GM21717 (cell line): ENCODE measurements around the gene IGSF21.

ENCODE experiments used
- ATAC-seq: cut with Tn5 transposase; IDR thresholded peaks from one replicate; pipeline ENCODE4 v1.9.1; 2021; ENCODE audit warnings: mild to moderate bottlenecking, moderate library complexity; ENCODE audit not compliant: unreplicated experiment

Gene IGSF21

DNA sequence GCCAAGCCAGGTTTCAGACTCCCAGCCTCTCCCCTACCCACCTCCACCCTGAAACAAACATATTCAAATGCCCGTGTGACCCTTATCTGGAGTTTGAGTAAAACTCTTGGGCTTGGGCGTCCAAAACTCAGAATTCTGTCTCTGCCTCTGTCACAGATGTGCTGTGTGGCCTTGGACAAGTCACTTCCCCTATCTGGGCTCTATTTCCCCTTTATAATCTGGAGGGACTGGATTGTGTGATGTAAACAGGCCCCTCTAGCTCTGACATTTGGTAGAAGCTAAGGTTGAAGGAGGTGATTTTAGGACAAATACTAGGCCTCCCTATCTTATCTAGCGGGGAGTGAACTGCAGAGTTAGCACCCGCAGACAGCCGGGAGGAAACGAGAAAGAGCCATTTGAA lies 67.5 kb downstream of the IGSF21 start:
- no peak for ATAC-seq

DNA sequence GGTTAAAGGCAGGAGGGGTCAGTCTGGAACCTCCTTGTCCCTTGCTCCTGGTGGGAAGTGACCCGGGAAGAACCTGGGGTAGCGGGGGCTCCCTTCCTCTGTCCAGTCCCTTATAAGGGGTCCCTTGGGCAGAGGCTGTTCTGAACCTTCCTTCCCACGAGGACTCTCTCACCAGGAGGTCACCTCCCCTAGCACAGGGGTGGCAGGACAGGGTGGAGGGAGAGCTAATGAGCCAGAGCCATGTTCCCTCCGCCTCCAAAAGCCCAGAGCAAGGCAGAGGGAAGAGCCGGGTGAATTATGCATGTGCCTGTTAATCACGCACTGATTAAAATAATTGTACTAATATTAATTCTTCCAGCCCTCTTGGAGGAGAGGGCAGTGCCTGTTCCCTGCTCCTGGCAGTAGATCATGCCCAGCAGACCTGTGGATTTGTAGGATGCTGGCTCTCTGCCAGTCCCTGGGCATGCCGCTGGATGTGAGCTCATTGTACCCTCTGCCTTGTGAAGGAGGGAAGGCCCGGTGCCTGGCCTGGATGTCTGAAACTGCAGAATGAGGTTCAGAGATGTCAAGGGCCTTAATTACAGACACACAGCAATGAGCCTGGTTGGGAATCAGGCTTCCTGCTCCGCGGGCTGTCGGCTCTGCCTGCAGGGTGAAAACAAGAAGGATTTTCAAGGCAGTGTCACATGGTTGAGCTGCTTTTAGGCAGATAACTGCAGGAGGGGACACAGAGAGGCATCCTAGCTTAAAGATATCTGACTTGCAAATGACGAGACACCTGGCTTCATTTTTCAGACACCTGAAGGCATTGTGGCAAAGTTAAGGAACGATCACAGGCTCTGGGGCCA lies 68.2 kb downstream of the IGSF21 start:
- ATAC-seq = no peak

DNA sequence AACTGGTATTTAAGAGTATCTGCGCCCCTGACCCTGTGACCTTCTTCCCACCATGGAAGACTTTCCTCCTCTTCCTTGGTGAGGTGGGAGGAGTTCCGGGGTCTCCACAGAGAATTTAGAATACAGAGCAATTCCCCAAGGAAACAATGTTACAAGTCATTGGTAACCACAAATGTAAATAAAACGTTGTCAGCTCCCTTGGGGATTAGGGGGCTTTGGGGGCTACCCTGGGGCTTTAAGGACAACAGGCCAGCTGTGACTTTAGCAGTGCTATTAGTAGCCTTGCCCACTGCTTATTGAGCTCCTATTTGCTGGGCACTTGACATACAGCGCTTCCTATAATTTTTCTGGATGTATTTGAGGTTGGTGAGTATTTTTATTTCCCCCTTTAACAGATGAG lies 69.0 kb downstream of the IGSF21 start:
- no peak for ATAC-seq

DNA sequence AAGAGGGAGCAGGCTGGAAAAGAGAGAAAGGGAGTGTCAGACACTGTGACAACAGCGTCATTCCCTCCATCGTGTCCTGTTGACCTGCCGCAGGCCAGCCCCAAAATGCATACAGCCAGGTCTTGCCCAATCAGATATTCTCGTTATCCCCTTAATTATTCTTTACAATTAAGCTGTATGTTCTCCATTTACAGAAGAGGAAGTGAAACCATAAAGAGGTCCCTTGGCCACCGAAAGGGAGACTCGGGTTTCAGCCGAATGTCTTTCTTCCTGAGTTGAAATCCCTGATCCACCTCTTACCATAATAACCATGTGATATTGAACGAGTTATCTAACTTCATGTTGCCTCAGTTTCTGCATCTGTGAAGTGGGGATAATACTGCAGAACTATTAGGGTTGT lies 70.5 kb downstream of the IGSF21 start:
- ATAC-seq = no peak

DNA sequence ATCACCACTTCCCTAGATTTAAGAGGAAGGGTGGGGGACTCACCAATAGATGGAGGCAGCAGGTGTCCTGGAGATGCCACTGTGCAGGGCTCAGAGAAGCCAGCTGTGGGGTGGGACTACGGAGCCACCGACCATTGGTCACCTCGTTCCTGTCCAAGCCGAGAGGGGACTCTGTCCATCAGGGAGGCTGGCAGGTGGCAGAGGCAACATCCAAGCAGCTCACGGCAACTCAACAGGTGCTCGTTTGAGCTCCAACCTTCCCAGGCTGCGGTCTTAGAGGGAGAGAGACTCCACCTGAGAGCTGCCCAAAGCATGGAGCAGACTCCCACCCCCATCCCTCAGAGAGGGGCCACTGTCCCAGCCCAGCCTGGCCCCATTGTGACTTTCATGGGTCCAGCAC lies 71.4 kb downstream of the IGSF21 start:
- no peak for ATAC-seq

DNA sequence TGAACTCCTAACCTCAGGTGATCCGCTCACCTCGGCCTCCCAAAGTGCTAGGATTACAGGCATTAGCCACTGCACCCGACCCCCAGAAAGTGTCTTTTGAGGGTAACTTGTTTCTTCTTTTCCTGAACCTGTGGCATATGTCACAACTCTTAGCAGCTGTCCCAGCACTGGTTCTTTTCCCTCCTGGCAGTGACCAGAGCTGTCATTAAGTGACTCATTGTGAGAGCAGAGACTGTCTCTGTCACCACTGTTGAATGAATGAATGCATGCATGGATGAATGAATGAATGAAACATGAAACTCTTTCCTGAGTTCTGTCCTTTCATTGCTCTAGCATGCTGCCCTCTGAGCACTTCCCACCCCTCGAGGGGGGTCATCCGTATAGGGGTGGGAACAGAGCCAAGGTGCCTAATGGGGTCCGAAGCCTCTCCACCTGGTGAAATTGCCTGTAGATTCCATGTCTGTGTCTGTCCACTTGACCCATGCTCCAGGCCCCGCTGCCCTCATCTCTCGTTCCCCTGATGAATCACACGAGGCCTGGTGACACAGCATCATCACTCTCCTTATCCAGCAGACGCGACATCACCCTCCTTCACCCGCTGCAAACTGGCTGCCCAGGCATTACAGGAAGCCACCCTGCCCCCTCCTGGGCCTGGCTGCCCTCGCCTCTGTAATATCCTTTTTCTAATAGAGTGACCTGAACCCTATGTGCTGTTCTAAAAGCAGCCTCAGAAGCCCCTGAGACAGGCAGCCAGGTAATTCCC lies 75.0 kb downstream of the IGSF21 start:
- no peak for ATAC-seq

DNA sequence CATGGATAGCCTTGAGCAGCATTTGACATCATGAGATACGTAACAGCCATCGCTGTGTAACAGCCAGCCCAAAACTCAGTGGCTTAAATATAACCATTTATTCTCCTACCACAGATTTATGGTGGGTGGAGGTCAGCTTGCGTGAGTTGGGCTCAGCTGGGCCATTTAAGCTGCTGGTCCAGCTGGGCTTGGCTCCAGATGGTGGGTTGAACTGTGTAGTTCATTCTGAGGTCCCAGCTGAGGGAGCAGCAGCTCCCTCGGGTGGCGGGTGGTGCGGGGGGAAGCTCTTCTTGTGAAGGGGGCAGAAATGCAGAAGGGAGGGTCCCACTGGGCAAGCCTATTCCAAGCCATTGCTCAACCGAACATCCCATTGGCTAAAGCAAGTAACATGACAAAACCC lies 75.9 kb downstream of the IGSF21 start:
- no peak for ATAC-seq

DNA sequence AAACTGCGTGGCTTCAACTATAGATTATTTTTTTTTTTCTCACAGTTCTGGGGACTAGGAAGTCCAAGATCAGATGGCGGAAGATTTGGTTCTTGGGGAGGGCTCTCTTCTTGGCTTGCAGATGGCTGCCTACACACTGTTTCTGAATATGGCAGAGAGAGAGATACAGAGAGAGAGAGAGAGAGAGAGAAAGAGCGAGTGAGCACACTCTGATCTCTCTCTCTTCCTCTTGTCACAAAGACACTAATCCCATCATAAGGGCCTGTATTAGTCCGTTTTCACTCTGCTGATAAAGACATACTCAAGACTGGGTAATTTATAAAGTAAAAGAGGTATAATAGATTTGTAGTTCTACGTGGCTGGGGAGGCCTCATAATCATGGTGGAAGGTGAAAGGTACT lies 79.5 kb downstream of the IGSF21 start:
- no peak for ATAC-seq

DNA sequence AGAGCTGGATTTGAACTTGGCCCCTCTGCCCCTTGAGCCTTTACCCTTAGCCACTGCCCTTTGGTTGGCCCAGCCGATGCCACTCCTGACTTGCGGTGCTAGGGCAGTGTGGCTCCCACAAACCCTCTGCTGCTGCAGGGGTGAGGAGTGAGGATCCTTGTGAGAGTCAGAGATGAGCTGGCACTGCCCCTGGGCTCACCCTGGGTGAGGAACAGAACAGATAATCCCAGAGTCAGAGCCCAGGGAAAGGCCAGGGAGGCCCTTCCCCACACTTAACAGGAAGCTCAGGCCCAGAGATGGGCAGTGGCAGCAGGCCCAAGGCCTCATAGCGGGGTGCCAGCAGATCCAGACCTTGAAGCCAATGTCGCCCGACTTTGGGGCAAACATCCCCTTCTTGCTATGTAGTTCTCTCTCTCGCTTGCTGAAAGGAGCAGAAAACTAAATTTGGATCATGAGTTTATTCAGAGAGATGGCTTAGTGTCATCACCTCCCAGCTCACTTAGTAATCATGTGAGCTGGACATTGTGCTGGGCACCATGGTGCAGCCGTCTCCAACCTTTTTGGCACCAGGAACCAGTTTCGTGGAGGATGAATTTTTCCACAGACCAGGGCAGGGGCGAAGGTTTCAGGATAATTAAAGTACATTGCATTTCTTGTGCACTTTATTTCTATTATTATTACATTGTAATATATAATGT lies 81.4 kb downstream of the IGSF21 start:
- ATAC-seq = no peak

DNA sequence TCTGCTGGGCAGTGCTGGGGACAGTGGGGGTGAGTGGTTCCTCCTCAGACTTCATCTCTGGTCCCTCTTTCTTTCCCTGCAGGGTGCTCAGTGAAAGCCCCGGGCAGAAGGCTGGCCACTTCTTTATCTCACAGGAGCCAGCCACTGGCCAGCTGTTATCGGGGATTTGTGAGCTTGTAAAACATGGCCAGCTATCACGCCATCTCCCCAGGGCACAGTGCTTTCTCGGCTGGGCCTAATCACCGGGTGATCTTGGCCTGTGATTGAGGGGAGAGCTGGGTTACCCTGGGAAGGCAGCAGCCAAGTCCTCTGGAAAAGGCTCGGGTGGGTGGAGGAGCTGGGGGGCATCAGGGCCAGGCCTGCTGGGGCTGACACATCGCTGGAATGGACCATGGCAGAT lies 83.0 kb downstream of the IGSF21 start:
- no peak for ATAC-seq

DNA sequence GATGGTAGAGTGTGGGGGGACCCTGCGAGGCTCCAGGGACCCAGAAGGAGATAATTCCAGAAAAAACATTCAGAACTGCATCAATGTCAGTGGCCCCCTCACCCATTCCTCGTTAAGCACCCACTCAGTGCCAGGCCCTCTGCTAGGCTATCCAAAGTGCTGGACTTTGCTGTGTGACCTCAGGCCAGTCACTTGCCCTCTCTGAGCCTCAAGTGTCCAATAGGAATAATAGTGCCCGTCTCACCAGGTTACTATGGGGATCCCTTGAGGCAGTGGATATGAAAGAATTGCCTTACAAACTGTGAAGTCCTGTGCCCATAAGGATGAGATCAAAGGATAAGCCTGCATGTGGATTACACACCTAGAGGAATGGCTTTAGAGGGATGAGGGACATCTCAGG lies 83.4 kb downstream of the IGSF21 start:
- ATAC-seq = no peak

DNA sequence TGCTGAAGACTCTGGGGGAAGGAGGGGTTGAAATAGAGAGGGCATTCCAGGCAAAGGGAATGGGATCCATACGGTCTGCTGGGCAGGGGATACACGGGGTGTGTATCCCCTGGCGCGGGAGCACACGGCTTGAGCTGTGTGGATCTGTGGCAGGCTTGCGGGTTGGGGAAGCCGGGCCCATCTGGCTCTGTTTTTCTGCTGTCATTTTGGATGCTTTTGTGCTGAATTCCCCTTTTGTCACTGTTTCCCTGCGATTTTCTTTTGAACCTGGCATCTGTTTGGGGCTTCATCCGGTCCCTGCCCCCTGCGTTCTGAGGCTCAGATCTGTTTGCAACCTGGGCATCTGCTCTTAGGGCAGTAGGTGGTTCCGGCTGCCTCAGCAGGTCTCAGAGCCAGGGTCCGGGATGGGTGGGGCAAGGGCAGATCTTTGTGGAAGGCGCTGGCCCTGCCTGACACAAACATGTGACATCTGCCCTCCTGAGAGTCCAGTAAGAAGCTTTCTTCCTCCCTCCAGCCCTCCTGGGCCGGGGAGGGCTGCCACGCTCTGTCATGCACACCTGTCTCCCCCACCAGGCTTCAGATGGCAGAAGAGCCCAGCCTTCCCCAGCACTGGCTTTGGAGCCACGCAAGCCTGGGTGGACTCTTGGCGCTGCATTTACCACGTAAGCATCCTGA lies 84.0 kb downstream of the IGSF21 start:
- ATAC-seq = no peak

DNA sequence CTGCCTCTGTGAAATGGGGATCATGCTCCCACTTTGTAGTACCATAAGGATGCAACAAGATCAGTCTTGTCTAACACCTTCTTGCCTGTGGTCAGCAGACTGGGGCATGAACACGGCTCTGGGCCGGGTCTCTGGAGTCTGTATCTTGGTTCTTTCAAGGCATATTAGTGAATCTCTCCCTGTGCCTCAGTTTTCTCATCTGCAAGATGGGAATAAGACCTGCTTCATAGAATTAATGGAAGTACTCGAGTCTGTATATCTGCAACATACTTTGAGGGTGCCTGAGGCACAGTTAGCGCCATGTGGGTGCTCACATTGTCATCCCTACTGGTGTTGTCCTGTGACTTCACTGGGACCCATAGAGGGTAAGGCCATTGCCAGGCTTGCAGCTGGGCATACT lies 84.6 kb downstream of the IGSF21 start:
- ATAC-seq = no peak

DNA sequence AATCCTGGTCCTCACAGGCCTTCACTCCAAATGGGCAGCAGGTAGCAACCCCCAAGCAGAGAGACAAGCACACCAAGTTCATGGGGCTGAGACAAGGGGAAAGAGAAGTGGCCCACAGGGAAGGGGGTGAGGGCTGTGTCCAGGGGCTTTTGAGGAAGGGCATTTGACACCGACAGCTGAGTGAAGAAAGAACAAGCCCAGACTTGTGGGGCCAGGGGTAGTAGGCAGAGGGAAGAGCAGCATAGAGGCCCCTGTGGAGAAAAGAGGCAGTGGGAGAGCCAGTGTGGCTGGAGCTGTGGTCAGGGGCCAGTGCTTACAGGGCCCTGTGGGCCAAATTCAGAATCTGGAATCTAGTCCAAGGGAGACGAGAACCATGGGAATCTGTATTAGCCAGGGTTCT lies 85.4 kb downstream of the IGSF21 start:
- ATAC-seq = no peak

DNA sequence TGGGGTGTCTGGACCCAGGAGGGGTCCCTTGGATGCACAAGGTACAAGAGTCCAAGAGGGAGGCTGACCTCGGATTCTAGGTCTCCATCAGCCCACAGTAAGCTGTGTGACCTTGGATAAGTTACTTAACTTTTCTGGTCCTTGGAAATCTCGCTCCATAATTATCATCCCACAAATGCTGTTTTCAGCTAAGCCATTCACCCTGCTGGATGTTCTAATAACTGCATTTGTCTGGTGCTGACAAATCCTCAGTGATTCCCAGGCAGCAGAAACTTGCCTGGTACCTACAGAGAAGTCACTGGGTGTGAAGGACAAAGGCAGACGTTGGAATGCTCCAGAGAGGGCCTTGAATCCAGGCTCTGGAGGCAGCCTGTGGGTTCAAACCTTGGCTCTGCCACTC lies 89.7 kb downstream of the IGSF21 start:
- ATAC-seq = no peak

DNA sequence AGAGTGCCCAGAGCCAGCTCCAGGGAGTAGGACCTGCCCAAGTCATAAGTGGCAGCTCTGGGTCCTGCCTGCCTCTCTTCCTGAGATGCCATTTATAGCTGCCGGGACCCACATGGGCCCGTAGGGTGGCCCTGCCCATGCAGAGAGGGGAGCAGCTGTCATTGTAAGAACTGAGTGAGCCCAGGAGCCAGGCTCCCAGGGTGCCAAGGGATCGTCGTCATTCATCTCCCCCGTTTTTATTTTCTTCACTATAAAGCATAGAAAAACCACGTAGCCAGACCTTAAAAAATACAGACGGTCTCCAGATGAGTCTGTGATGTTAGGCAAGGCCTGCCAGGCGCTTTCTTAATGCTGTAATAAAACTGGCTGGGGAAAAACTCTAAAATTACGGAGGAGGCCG lies 90.7 kb downstream of the IGSF21 start:
- ATAC-seq = no peak

DNA sequence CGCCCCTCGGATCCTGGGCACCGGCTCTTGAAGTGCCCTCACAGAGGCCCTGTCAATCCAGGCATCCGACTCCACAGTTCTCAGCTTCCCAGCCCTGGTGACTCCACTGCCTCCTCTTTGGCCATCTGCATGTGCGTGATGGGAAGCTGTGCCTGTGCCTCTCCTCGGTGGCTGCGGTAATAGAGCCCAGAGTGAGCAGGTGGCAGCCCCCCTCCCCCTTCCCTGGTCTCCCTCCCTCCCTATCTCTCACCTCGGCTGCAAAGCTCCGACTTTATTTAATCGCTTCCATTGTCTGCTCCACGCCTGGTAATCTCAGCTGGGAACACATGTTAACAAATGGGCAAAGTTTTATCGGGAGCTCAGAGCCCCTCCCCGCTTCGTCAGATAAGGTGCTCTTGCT lies 91.9 kb downstream of the IGSF21 start:
- no peak for ATAC-seq

DNA sequence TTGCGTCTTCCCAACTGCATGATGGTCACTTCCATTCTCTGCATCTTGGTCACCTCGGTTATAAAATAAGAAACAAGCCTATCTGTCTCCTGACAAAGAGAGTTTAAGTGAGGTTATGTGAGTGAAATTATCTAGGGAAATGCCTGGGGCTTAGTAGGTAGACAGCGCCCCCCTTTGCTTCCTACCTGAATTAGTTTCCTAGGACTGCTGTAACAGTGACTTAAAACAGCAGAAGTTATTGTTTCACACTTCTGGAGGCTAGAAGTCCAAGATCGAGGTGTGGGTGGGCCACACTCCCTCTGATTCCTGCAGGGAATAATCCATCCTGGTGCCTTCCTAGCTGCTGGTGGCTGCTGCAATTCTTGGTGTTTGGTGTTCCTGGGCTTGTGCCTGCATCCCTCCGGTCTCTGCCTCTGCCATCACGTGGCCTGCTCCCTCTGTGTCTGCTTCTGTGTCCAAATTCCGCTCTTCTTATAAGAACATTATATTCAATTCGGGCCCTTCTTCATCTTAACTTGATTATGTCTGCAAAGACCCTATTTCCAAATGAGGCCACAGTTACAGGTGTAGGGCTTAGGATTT lies 92.6 kb downstream of the IGSF21 start:
- ATAC-seq = no peak

DNA sequence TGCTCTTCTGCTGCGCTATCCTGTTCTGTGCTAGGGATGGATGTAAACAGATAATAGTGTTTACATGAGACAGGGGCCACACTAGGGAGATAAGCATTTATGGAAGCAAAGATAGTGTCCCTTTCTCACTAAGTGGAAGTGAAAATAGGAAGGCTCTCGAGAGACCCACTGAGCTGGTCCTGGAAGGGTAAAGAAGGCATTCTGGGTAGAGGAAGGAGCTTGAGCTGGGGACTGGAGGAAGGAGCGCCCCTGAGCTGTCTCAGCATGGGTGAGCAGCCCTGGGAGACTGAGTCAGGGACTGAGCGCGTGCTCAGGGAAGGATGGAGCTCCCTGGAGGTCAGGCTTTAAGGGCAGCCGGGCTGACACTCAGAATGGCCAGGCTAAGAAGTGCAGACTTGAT lies 93.3 kb downstream of the IGSF21 start:
- ATAC-seq = no peak

DNA sequence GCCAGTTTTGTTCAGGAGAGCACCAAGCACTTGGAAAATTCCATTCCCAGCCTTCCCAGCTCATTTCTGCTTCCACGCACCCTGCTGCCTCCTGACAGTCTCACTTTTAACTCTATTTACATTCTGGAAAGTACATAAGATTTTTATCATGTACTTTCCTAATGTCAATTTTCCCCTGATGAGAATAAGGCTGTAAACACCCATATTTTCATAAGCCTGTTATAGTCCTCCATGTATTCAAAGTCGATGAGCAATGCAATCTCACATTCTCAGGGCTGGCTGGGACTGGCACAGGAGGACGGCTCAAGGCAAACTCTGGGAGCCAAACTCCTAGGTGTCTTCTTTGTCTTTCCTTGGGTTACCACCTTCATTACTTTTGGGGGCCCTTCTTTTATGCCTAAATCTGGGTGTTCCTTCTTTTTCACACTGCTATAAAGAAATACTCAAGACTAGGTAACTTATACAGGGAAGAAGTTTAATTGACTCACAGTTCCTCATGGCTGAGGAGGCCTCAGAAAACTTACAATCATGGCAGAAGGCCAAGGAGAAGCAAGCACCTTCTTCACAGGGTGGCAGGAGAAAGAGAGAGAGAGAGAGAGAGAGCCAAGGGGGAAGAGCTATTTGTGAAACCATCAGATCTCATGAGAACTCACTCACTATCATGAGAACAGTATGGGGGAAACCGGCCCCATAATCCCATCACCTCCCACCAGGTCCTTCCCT lies 94.6 kb downstream of the IGSF21 start:
- ATAC-seq = no peak
